Posterior vena cava (tissue), 2 donors: ENCODE measurements around the gene CLK1. TPM values are rescaled to one million over a fixed set of nuclear protein-coding genes. Genes with fewer than 3 reads are reported as not detected.
"Not testable (repeated sequence)": the region's sequence is repeated elsewhere in the genome, so short reads cannot be mapped to it uniquely, and the experiment has no call there.

Source experiments
- DNase-seq: peaks from one replicate; pipeline ENCODE4 v3.0.0-alpha.2; 2020; ENCODE audit warnings: low spot score
- intact Hi-C, 2 donors: fragments of 100-400 bp; cut with DNase I; formaldehyde crosslinking; loops; one replicate each; pipeline versions ENCODE4 v1.14.1 to v1.14.2; 2022 to 2023
- long read RNA-seq, 2 donors: library from polyadenylated mRNA; unstranded; transcript quantifications; one replicate each; pipeline ENCODE4 v2.0.0, GENCODE V29; 2020 to 2021
- total RNA-seq, 2 donors: library from RNA; stranded (reverse); fragmentation: NEBNext Ultra II Directional; extraction: Animal tissue kit (Norgen Biotek cat#: 25700); gene quantifications; one replicate each; pipeline ENCODE4 v1.2.1, GENCODE V29; 2021
- donor health status: DM: yes; HTN: yes; CAD: no.
- donor health status: DM: yes; HTN: yes; CAD: no.

Gene CLK1
- 100 to 1,000 TPM in 1 of 2 donors, 10 to 100 TPM in 1; 91.2 to 127 TPM for total RNA-seq
- long read RNA-seq, donor 1, partial matches to known transcripts, result 3 of 13 reads
- long read RNA-seq, donor 1, other reads (novel, unspliced or antisense), result 0 of 13 reads
- long read RNA-seq, donor 2, transcript CLK1-204 (12 exons, 1,682 nt), result minor isoform, 20 of 62 reads
- long read RNA-seq, donor 2, transcript CLK1-201 (13 exons, 1,888 nt), result major isoform, 35 of 62 reads
- long read RNA-seq, donor 2, partial matches to known transcripts, result 2 of 62 reads
- long read RNA-seq, donor 2, other reads (novel, unspliced or antisense), result 3 of 62 reads

GRCh38 chr2:200864176-200865034 is at the start of gene CLK1:
Gene CLK1, minus strand, starts transcription at chr2:200864658. Its CDS starts 2,796 bp downstream, at chr2:200861862.
- peak; percentile 100 for DNase-seq
- intact Hi-C loops, result loop anchor here in 1 of 2 donors (5.0 kb wide), 1 partner anchor 52 kb away; the partner anchor contains the start of gene BZW1

GRCh38 chr2:200913654-200914053 is 49.2 kb upstream of the CLK1 start:
- DNase-seq, result no peak
- intact Hi-C loops, result loop anchor here in 1 of 2 donors (10.0 kb wide), 1 partner anchor 251 kb away; no protein-coding TSS in a partner anchor

GRCh38 chr2:200909958-200910357 is 45.5 kb upstream of the CLK1 start:
- no peak for DNase-seq
- intact Hi-C loops, result loop anchor here in 1 of 2 donors (10.0 kb wide), 1 partner anchor 255 kb away; no protein-coding TSS in a partner anchor

- peak; percentile 89 for DNase-seq
- intact Hi-C loops, result no loop called here
These were observed 41.3 kb upstream of the CLK1 start for GRCh38 chr2:200905618-200906296.

GRCh38 chr2:200901459-200902072 is 37.1 kb upstream of the CLK1 start:
- no peak for DNase-seq
- intact Hi-C loops, result loop anchor here in 1 of 2 donors (5.0 kb wide), 1 partner anchor 276 kb away; no protein-coding TSS in a partner anchor

- DNase-seq, result no peak
These were observed 35.0 kb upstream of the CLK1 start for GRCh38 chr2:200899482-200899881.

GRCh38 chr2:200888704-200889625 is 24.5 kb upstream of the CLK1 start, which contains the start of the genes NIF3L1 and PPIL3:
Gene NIF3L1, plus strand, starts transcription at chr2:200889371. Its CDS starts 2,573 bp downstream, at chr2:200891944.
Gene PPIL3, minus strand, starts transcription at chr2:200889077. Its CDS starts 1,462 bp downstream, at chr2:200887615.
- peak; percentile 99 for DNase-seq
- intact Hi-C loops, result no loop called here

More at GRCh38 chr2:200899482-200899881, 35.0 kb upstream of the CLK1 start:
- intact Hi-C loops, result no loop called here

GRCh38 chr2:200881715-200882249 is 17.3 kb upstream of the CLK1 start:
- DNase-seq, intact Hi-C loops: not testable (repeated sequence)

- DNase-seq, result no peak
- intact Hi-C loops, result no loop called here
These were observed 13.9 kb upstream of the CLK1 start for GRCh38 chr2:200878289-200878880.

- DNase-seq, result no peak
- intact Hi-C loops, result no loop called here
These were observed 13.0 kb upstream of the CLK1 start for GRCh38 chr2:200877443-200877842.

GRCh38 chr2:200873560-200873959 is 9.1 kb upstream of the CLK1 start:
- intact Hi-C loops, result no loop called here
- DNase-seq, result no peak

GRCh38 chr2:200871151-200871550 is 6.7 kb upstream of the CLK1 start:
- intact Hi-C loops, result no loop called here
- no peak for DNase-seq

GRCh38 chr2:200869014-200869413 is 4.6 kb upstream of the CLK1 start:
- no peak for DNase-seq
- intact Hi-C loops, result no loop called here

GRCh38 chr2:200863782-200864175 is 679 bp downstream of the CLK1 start:
- intact Hi-C loops, result loop anchor here in 1 of 2 donors (5.0 kb wide), 1 partner anchor 51 kb away; the partner anchor contains the start of gene BZW1
- DNase-seq, result no peak

GRCh38 chr2:200862532-200863000 is 1.9 kb downstream of the CLK1 start:
- DNase-seq, result no peak
- intact Hi-C loops, result loop anchor here in 1 of 2 donors (5.0 kb wide), 1 partner anchor 50 kb away; the partner anchor contains the start of gene BZW1

GRCh38 chr2:200861617-200862155 is 2.8 kb downstream of the CLK1 start:
- DNase-seq, result no peak
- intact Hi-C loops, result loop anchor here in 1 of 2 donors (5.0 kb wide), 1 partner anchor 49 kb away; the partner anchor contains the start of gene BZW1
